GM18873 (cell line): Measurements from ENCODE around the gene LMOD2.

Experiments used
- ATAC-seq: cut with Tn5 transposase; IDR thresholded peaks from one replicate; pipeline ENCODE4 v1.9.1; 2021; ENCODE audit warnings: mild to moderate bottlenecking, moderate library complexity, moderate number of reproducible peaks; ENCODE audit not compliant: unreplicated experiment, low FRiP score

The LMOD2 gene

DNA sequence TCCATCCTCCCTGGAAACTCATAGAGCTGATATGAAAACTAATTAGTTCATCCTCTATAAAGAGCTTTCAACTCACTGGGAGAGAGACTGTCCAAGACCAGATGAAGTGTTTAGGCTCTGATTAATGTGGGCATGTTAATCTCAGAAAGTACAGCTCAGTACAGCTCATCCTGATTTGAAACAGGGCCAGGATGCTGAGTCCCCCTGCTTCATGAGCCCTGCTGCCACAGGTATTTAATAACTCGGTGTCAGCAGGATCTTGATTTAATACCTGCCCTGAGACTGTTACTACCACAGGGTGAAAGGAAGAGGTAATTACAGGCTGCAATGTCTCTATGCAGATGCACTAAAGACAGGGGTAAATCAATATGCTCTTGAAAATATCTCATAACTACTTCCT, 10.8 kb downstream of the LMOD2 start:
- ATAC-seq, result no peak

DNA sequence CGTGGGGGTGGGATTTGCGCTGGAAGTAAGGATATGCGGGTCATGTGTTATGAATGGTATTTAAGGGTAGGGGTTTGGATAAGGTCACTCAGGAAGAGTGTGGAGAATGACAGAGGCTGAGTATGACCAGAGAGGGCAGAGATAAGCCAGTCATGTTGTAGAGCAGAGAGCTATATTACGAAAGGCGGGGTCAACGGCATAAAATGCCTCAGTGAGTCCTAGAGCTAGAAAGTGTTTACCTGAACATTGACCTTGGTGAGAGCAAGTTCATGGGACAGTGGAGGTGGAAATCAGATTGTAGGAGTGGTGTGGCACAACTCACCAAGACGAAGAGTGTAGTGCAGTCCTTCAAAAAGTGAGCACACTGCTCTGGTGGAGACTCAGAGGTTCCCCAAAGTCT, 13.8 kb downstream of the LMOD2 start:
- no peak for ATAC-seq

DNA sequence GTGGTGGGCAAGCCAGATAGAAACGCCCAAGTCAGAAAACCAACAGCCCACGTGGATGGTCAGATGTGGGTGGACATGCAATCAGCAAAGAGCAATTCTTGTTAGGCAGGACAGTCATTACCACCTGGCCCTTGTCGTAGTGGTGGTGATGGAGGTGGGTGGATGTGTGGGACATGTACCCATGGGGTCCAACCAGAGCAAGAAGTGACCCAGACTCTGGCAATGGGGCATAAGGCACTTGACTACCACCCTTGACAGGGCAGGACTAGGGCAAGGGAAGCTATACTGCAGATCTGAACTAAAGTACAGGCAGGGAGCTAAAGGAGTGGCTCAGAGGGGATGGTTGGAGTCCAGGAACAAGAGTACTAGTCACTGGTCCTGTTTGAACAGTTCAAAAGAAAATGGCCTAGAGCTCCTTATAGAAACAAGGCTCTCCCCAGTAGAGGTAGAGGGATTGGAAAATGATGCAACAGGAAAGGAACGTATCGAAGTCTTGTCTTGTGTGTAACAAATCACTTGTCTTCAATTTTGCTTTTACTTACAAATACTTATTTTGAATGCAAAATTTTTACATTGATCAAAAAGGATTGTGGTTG, 17.6 kb downstream of the LMOD2 start:
- no peak for ATAC-seq

DNA sequence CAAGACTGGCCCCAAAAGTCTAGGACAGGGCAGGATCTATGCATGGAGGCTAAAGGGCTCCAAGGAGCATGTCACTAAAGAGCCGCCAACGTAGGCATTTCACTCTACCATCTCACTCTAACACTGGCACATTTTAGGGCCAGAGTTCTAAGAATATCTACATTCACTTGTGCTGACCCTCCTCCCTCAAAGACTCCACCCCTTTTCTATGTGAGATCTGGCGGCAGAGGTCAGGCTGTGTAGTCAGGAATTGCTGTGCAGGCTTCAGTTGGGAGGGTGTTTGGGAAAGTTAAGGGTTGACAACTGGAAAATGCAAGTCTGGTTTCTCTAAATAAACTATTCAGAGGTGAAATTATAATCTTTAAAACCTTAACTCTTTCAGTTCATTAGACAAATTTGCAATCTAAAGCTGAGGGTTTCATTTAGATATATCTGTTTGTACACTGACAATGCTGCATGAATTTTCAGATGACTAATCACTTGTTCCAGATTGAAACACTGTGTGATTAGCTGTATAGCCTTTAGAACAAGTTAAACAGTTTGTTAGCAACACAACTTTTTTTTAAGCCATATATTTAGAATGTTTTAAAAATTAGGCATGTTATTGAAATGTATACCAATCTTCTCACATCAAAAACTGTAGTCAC, 18.2 kb downstream of the LMOD2 start:
- ATAC-seq, result no peak

DNA sequence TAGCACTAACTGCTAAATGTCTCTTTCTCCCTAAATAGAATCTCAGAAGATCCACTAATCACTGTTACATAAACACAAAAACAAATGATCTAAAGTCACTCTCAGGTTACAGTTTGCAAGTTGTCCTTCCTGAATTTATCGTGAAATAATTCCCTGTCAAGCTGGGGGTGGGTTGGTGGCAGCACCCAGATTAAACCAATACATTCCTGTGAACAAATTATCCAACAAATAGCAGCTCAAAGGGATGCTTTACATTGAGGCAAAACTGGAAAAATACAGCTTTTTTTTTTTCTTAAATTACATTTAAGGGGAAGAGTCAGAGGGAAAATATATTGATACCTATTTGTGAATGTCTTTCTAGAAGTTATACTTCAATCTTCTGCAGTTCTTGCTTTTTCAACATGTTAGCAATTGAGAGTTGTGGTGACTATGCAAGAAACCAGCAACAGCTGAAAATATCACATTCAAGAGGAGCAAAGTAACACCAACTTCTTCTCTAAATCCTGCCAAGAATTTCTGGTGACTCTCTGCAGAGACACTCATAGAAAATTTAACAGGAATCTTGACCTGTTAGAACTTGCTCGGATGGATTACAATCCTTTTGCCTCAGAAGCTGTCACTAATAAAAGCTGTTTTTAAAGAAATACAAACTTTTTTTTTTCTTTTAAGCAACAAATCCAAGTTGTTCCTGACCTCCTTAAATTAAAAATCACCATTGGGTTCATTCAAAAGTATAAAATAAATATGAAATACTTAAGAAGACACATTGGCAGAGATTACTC, 18.9 kb downstream of the LMOD2 start:
- ATAC-seq, result no peak

DNA sequence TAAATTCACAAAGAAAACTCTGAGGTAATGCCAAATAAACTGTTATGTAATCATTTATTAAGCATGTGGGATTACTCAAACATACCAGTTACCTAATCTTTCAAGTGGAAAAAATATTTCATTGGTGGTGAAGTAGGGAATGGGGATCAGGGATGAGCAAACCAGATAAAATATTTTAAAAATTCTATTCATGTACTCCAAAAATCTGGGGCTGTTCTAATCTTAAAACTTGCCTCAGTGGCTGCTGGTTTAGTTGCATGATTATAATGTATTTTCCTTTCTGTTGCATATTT, 19.5 kb downstream of the LMOD2 start:
- ATAC-seq, result no peak

DNA sequence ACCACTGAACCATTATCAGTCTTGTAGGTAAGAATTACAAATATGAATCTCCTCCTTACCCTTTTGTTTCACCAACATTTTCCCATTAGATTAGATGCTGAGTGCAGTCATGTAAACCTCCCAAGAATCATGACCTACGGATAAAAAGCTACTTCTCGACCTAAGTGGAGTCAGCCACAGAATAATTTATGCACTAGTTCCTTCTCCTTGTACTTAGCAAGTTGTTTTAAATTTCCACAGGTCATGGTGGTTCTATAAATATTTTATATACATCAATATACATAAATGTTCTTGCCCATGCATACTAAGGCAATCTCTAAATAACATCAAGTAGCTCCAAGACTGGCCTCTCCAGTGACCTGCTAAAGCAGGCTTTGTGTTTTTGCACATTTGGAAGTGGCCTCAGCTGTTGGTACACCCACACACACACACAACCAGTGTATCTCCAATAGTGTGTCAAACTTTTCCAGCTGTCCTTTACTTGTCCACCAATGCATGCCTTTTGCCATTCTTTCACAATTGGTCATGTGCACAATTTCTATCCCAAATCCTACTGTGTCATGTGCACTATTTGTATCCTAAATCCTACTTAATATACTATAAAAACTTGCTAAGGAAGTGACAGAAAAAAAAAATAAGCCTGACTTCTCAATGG, 21.5 kb downstream of the LMOD2 start:
- no peak for ATAC-seq

DNA sequence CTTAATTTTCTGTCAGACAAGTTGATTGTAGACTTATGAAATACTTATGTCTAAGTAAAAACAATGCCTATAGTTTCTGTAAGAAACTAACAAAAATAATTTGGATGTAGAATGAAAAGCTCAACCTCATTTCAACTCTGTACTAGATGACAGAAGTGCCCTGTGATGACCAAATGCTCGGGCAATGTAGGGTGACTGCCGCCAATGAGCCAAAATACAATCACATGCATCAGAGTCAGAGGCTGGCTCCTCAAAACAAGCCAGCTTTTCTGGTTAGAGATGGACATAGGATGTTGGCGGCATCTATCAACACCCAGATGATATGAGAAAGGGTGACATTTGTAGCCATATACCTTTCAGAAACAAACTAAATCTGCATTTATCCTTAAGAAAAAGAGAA, 23.9 kb downstream of the LMOD2 start:
- ATAC-seq, result no peak

DNA sequence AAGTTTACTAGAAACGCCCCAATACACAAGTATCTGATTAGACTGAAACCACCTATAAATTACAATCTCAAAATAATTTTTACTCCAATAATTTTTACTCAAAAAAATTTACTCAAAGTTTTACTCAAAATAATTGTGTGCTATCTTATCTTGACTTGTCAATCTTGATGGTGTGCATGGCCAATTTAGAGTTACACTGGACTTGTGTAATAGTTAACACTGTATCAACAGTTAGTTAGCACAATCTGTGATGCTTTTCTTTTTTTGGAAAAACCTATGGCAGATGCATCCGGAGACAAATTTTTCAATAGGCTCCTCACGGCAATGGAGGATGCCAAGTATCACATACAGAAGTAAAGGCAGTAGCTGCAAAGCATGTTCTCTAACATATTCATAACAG, 24.9 kb downstream of the LMOD2 start:
- no peak for ATAC-seq

DNA sequence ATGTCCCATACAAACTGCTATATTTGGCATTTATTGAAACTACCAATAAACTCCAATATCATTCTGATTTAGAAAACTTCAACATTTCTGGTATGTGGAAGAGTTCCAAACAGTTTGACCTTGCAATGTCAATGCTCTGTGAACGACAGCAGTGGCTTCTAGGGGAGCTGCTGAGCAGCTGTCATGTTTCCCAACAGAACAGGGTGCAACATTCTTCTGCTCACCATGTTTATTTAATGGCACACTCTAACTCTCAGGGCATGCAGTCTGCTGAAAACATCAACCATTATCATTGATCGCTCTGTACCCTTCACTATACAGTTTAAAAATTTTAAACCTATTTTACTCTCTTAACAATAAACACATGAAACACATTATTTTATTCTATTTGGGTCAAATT, 25.9 kb downstream of the LMOD2 start:
- ATAC-seq, result no peak

DNA sequence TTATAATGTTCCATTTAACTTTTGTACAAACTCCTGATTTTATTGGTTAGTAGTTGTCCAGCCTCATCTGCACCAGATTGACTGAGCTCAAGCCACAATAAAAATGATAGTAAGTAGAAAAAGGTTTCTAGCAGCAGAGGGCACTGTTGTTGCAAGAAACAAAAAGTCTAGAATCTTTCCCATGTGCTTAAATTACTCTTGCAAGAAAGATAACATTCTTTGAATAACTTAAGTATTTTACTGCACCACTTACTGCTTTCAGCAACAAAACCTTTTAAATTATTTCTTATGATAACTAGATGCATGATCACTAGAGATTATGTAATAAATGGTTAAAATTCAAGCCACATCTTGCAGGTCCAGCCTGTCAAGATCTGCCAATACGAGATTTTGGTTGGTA, 27.0 kb downstream of the LMOD2 start:
- ATAC-seq, result no peak

DNA sequence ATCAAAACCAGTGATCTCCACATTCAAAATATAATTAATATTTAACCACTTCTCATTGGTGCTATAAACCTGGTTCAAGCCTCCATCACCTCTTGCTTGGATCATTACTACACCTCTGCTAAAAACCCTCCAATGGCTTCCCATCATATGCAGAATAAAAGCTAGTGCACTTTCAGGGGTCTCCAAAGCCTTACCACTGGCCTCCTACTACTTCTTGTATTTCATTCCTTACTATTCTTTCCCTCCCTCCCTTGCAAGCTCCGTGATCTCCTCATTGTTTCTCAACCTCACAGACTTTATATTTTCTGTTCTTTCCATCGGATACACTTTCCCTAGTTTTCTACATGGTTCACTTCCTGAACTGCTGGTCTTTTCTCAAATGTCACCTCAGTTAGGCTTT, 31.5 kb downstream of the LMOD2 start:
- no peak for ATAC-seq

DNA sequence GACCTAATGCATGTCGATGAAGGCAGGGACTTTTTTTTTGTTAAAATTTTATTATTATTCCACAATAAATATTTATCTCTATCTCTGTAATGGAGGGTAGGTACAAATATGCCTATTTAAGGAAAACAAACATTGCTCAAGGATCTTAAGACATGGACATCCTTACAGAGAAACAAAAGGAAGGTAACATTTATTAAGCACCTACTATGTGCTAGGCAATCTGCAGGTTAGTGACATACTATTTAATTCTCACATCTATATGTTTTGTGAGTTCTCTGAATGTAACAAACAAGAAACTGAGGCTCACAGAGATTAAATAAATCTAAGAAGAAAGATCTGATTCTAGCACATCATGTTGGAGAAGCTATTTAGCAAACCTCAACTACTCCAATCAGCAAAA, 32.1 kb downstream of the LMOD2 start:
- no peak for ATAC-seq

DNA sequence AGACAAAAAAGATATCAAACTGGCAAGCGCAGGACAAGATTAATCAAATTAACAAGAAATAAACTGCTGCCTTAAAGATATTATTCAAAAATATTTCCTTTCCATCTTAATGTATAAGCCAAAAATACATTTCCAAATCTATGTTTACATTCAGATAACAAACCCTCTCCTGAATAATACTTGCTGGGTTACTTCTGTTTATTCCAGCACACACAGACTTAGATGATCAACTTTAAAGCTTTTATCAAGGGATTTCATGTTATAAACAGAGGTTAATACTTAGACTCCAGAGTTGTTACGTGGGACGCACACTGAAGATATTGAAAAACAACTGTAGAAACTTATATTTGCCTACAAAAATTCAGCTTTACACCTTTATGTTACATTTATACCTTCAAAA, 33.6 kb downstream of the LMOD2 start:
- ATAC-seq, result no peak

DNA sequence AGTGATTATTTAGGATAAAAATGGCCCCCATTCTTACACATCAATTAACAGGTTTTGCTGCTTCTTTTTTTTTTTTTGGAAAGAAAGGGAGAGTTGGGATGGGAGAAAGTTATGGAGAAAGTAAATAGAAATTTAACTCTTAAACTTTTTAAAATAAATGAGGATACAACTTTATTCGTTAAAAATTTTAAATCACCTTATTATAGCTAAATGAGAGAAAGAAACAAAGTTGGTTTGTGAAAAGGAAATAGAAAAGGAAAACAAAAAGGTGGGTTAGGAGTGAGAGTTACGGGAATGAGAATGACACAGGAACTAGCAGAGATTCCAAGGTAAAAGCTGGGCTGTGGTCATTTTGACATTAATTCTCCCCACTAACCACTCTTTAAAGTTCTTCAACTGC, 34.9 kb downstream of the LMOD2 start:
- ATAC-seq, result no peak

DNA sequence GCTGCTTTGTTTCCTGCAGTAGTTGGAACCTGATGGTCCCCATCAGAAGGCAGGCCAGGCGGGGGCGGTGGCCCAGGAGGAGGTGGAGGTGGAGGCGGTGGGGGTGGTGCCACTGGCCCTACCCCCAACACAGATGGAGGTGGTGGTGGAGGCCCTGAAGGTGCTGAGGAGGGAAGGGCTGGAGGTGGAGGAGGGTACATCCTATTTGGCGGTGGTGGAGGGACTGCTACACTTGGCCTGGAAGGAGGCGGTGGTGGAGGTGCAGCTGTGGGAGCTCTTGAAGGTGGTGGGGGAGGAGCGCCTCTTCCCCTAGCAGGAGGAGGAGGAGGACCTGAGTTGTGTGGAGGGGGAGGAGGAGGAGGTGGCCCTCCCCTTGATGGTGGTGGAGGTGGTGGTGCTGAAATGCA, 36.8 kb downstream of the LMOD2 start:
- ATAC-seq, result no peak

DNA sequence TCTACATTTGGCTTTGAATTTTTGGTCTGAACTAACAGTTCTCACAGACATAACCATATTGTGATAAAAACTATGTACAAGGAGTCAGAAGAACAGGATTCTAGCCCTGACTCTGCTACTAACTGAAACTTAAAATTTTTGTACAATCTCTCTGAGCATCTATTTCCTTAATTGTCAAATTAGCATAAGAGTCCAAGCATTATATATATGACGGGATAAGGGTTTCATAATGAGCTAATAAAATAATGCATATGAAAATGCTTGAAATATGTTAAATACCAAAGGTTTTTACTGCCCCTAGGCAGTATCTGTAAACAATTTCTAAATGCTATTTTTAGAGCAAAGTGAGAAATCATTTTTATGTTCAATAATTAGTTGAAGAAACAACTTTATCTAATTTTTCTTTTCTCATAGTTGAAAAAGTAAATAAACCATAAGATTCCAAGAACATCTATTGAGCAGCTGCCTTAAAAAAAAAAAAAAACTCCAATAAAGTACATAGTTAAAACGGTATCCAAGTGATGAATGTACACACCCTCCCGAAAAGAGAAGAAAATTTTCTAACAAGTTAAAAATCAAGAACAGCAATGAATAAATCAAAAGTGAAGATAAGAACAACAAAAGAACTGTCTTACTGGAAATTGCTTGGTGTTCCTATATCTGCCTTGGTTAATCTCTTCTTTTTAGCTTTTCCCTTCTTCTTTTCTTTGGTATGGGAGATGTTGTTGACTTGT, 40.4 kb downstream of the LMOD2 start:
- ATAC-seq, result no peak

DNA sequence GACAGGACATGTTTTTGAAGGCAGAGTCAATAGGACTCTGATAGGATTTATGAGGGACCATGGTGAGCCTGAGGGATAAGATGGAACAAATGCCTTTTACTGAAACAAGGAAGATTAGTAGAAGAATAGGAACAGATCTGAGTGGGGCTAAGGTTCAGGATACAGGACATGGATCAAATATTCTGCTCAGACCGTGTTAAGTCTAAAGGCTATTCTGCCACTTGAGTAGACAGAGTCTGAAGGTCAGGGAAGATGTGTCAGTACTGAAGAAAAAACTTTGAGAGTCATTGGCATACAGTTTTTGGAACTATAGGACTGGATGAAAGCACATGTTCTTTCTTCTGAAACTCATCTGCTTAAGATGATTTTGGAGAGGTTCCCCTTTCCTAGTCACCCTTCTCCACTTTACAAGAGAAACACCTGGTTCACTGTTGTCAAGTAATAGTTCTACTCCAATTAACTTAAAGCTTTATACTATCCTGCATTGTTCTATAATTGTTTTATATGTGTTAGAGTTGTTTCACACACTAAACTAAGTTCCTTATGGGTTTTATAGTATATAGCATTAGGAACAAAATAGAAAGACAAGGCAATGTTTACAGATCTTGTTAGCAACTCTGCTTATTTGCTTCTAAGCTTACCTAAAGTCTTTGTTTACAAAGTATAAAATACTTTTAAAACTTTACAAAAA, 49.7 kb downstream of the LMOD2 start:
- no peak for ATAC-seq

DNA sequence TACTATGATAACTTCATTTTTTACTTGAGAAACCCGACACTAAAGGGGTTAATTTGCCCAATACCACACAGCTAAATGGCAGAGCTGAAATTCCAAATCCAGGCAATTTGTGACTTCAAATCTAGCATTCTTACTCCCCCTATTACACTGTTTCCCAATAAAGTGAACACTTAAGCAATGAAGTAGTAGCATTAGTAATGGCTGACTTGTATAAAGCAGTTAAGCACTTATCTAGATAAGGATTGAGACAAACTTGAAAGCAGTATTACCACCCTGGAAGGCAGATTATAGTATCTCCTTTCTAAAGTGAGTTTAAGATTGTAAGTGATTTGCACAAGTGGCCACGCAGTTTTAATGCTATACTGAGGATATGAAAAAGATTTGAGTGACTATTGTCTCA, 53.9 kb downstream of the LMOD2 start:
- no peak for ATAC-seq

DNA sequence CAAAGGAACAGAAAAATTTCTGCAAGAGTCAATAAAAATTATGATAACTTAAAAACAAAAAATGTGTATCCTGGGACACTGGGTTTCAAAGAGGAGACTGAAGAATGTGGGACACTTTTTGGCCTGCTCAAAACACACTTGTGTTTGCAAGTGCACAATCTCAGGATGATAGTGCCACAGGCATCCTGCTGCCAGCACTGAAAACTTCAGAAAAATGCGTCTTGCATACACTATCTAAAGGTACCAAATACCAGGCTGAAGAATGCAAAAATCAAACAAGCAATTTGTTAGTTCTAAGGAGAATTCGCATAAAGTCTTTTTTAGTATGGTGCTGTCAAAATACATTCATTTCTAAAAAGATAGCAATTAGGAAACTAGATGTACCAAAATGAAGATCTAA, 55.0 kb downstream of the LMOD2 start:
- no peak for ATAC-seq
